OCI-LY7 (cell line): ENCODE data around the gene FDXR.

Experiments
- EZH2phosphoT487 ChIP-seq: fragments of 200-600 bp; sonication (generic); IDR thresholded peaks from 2 replicates; pipeline ENCODE4 v1.6.1; 2018; ENCODE audit warnings: low read depth, borderline replicate concordance, mild to moderate bottlenecking, mixed run types, antibody characterized with exemption, low read length, moderate library complexity, mixed read lengths
- TF ChIP-seq, protein P1 (sequence below): fragments of 200-600 bp; sonication (generic); conservative IDR thresholded peaks from 2 replicates; pipeline ENCODE4 v1.5.1; 2014; ENCODE audit warnings: mild to moderate bottlenecking, antibody characterized with exemption, low read length, moderate library complexity, mixed read lengths

DNA sequence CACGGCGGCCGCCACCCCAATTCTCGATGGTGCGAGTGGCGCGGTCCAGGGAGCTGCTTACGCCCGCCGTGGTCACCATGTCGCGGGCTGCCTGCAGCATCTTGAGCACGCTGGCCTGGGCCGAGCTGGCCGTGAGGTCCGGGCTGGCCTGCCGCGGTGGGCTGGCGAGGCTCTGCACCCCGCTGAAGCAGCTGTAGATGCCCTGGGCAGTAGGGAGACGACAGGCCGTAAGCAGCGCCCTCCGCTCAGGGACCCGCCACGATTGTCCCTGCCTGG, 29.5 kb downstream of the FDXR start:
- TF ChIP-seq, protein P1, sequence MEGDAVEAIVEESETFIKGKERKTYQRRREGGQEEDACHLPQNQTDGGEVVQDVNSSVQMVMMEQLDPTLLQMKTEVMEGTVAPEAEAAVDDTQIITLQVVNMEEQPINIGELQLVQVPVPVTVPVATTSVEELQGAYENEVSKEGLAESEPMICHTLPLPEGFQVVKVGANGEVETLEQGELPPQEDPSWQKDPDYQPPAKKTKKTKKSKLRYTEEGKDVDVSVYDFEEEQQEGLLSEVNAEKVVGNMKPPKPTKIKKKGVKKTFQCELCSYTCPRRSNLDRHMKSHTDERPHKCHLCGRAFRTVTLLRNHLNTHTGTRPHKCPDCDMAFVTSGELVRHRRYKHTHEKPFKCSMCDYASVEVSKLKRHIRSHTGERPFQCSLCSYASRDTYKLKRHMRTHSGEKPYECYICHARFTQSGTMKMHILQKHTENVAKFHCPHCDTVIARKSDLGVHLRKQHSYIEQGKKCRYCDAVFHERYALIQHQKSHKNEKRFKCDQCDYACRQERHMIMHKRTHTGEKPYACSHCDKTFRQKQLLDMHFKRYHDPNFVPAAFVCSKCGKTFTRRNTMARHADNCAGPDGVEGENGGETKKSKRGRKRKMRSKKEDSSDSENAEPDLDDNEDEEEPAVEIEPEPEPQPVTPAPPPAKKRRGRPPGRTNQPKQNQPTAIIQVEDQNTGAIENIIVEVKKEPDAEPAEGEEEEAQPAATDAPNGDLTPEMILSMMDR, result no peak
- no peak for TF ChIP-seq EZH2phosphoT487
